Coronary artery (tissue), 2 donors: Measurements from ENCODE around the gene HOXD9.
A peak's percentile ranks its signal among the peaks of the same experiment; 100 is the strongest.

Experiments
- DNase-seq: peaks from one replicate; pipeline ENCODE4 v3.0.0-alpha.2; 2017; ENCODE audit warnings: low spot score
- H3K27ac ChIP-seq, 2 donors: fragments of 200-600 bp; sonication (generic); one replicate each; pipeline ENCODE4 v1.5.1; 2016 to 2019
- H3K4me3 ChIP-seq: fragments of 200-600 bp; sonication (generic); 2 replicates; pipeline ENCODE4 v1.5.1; 2016; ENCODE audit warnings: mild to moderate bottlenecking, moderate library complexity
- TF ChIP-seq, protein P1 (sequence below): fragments of 200-600 bp; sonication (generic); IDR thresholded peaks from one replicate; pipeline ENCODE4 v1.5.1; 2019; ENCODE audit warnings: antibody characterized with exemption

The HOXD9 gene

DNA sequence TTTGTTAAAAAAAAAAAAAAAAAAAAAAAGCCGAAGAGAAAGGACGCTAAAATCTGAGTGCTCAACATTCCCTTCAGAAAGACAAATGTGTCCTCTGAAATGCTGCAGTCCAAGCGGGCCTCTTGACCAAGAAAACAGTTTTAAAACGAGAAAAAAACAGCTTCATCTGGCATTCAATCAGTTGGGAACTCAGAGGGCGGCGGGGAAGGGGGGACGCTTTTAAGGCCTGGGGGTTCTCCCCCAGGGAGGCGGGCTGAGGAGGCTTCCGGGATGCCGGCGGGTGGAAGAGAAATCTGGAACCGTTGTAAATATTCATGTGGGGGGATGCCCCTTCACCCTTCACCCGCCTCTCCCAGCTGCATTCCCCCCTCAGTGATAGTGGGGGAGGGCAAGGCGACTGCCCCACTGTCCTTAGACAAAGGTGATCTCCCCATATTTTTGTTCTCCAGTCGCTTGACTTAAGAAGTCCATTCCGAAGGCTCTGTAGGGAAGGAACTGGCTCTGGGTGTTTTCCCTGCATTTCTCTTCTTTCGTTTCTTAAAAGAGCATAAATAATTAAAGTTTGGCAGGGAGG, 18.7 kb upstream of the HOXD9 start:
- Histone ChIP-seq H3K27ac (no peak overlapping the region), H3K4me3 (peak overlapping the region; percentile 53)
- TF ChIP-seq, protein P1, sequence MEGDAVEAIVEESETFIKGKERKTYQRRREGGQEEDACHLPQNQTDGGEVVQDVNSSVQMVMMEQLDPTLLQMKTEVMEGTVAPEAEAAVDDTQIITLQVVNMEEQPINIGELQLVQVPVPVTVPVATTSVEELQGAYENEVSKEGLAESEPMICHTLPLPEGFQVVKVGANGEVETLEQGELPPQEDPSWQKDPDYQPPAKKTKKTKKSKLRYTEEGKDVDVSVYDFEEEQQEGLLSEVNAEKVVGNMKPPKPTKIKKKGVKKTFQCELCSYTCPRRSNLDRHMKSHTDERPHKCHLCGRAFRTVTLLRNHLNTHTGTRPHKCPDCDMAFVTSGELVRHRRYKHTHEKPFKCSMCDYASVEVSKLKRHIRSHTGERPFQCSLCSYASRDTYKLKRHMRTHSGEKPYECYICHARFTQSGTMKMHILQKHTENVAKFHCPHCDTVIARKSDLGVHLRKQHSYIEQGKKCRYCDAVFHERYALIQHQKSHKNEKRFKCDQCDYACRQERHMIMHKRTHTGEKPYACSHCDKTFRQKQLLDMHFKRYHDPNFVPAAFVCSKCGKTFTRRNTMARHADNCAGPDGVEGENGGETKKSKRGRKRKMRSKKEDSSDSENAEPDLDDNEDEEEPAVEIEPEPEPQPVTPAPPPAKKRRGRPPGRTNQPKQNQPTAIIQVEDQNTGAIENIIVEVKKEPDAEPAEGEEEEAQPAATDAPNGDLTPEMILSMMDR: no peak
- DNase-seq: no peak

DNA sequence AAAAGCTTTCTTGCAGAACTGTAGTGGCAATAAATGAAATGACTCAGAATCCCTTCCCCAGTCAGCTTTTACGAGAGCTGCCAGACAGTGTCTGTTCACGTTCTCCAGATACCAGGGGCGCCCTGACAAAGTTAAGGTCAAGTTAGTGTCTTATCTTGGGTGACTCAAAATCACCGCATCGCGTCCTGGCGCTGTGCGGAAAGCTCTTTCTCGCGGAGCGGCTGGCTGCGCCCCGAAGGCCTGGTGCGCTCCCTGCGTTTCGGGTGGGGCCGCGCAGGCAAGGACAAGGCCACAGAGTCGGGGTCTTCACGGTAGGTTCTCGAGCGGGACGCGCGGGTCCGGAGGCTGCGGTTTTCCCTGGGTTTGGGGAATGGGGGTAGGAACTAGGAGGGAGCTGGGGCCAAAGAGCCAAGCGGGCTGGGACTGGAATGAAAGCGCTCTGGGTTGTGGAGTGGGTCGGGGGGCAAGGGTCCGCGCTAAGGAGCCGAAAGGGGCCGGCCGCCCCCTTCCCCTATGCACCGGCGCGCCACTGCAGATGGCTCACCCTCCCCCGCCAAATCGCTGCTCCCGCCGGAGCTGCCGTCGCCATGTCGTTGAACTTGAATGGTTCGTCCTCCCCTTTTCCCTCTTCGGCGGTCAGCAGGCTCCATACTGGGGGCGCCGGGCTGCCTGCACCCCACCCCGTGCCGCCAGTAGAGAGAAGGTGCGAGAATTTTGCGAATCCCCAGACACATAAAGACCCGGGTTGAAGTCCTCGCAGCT, 18.0 kb upstream of the HOXD9 start:
- no peak for DNase-seq
- no peak overlapping the region for H3K27ac ChIP-seq
- H3K4me3 ChIP-seq: peak overlapping the region; percentile 53
- TF ChIP-seq, protein P1: no peak

DNA sequence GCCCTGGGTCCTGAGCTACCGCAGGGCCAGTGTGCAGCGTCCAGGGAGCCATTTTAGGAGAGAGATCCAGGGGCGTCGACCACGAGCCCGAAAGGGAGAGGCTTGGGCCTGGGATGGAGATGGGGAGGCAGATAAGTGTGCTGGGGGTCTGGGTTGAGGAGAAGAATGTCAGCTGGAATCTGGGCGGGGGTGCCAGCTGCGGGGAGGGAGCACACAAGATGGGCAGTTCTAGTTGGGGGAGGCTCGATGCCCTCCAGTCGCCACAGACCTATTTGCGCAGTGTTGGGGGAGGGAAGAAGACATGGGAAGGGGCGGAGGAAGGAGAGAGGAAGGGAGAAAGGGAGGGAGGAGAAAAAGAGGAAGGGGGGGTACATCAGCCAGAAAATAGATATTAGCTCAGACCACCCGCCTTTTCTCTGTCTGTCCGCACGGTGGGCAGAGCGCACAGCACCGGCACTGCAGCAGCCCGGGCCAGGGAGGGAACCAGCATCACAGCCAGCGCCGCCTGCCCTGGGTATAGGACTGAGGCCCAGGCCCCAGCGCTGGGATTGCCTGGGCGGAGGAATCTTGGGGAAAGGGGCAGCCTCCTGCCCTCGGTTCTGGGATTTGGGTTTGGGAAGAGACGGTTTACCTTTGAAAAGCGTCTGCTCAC, 17.3 kb upstream of the HOXD9 start:
- no peak for DNase-seq
- H3K4me3 ChIP-seq: peak overlapping the region; percentile 53
- TF ChIP-seq, protein P1: no peak
- no peak overlapping the region for H3K27ac ChIP-seq

DNA sequence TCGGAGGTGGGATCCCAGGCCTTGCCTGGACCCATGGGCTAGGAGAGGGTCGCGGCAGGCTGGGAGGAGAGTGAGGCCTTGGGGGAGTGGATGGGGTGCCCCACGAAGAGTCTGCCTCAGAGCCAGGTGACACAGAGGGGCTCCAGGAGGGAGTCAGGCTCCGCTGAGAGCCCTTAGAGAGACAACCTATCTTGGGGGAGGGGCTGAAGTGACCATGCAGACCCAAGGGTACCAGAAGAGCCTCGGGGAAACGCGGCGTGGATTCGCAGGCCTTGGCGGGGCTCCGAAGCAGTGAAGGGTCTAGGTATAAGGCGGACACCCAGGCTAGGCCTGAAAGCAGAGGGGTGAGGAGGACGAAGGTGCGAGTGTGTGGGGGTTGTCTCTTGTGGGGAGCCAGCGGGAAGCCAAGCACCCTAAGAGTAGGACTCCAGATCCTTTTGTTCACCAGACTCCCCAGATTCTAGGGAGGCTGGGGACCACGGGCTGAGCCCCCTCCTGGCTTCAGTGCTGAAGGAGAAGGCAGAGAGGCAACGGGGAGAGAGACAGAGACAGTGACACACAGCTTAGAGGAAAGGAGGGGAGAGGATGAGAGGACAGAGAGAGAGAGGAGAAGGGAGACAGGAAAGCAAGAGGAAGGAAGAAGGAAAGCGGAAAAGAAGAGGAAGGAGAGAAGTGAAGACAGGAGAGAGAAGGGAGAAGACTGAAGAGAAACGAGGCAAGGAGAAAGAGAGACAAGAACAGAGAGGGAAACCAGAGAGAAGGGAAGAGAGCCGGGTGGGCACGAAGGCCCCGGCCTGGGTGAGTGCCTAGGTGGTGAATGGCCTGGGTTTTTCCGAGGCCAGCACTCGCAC, 16.6 kb upstream of the HOXD9 start:
- H3K4me3 ChIP-seq: peak overlapping the region; percentile 67
- no peak overlapping the region for H3K27ac ChIP-seq
- DNase-seq: no peak
- TF ChIP-seq, protein P1: no peak

DNA sequence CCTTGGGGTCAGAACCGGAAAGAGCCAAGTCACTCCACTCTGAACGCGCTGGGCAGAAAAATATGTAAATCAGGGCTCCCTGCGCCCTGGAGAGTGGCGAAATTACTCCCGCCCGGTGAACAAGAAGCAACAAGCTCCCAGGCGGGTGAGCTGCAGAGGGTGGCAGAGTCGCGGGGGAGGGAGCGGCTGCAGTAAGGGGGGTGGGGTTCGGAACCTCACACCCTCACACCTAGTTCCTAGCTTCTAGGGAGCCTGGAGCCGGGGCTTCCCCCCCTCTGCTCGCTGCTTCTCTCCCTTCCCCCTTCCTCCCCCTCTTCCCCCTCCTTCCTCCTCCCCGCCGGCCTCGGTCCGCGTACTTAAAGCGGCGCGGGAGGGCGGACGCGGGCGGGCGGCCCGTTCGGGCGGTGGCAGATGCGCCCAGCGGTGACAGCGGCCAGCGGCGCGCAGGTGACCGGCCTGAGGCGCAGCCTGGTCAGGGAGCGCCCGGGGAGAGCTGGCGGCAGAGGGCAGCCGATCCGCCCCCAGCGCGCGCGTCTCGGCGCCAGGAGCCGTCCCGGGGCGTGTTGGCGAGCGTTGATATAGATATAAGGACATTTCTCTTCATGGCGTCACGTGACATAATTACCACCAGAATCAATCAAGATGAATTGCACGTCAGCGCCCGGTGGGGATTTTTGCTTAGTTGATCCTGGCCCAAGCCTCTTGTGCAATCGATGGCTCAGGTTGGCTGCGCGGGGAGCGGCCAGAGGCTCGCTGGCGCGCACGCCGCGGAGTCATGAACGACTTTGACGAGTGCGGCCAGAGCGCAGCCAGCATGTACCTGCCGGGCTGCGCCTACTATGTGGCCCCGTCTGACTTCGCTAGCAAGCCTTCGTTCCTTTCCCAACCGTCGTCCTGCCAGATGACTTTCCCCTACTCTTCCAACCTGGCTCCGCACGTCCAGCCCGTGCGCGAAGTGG, 15.7 kb upstream of the HOXD9 start, which contains the start of gene HOXD11:
TSS of gene HOXD11 (plus strand) at position 700 of the 959 bp plus-strand sequence. CDS start at position 776, 76 bp downstream.
- Histone ChIP-seq H3K4me3 (peak within 1 kb of the TSS; percentile 67), H3K27ac (no peak within 1 kb of the TSS)
- DNase-seq: no peak
- TF ChIP-seq, protein P1: no peak

DNA sequence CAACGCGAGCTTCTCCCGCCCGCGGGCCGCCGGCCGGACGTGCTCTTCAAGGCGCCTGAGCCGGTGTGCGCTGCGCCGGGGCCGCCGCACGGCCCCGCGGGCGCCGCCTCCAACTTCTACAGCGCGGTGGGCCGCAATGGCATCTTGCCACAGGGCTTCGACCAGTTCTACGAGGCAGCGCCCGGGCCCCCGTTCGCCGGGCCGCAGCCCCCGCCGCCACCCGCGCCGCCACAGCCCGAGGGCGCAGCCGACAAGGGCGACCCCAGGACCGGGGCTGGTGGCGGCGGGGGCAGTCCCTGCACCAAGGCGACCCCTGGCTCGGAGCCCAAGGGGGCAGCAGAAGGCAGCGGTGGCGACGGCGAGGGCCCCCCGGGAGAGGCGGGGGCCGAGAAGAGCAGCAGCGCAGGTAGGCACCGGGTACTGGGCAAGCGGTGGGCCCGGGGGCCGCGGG, 14.8 kb upstream of the HOXD9 start:
- no peak for DNase-seq
- TF ChIP-seq, protein P1: no peak
- H3K4me3 ChIP-seq: peak overlapping the region; percentile 67
- H3K27ac ChIP-seq: no peak overlapping the region
